Measurements from ENCODE around the gene TRMT13. TPM values are rescaled to one million over a fixed set of nuclear protein-coding genes. Genes with fewer than 3 reads are reported as not detected.

TRMT13 gene, protein sequence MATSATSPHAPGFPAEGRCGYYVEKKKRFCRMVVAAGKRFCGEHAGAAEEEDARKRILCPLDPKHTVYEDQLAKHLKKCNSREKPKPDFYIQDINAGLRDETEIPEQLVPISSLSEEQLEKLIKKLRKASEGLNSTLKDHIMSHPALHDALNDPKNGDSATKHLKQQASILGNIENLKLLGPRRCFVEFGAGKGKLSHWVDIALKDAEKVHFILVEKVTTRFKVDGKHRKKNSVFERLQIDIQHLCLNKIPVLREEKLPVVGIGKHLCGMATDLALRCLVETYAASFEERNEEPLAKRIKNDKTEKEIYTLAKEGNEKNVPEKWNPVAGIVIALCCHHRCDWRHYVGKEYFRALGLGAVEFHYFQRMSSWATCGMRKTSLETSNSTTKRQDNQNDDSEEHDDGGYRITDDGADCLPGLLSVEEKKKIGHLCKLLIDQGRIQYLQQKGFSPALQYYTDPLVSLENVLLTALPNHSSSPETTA
- 24.7 TPM for total RNA-seq

DNA sequence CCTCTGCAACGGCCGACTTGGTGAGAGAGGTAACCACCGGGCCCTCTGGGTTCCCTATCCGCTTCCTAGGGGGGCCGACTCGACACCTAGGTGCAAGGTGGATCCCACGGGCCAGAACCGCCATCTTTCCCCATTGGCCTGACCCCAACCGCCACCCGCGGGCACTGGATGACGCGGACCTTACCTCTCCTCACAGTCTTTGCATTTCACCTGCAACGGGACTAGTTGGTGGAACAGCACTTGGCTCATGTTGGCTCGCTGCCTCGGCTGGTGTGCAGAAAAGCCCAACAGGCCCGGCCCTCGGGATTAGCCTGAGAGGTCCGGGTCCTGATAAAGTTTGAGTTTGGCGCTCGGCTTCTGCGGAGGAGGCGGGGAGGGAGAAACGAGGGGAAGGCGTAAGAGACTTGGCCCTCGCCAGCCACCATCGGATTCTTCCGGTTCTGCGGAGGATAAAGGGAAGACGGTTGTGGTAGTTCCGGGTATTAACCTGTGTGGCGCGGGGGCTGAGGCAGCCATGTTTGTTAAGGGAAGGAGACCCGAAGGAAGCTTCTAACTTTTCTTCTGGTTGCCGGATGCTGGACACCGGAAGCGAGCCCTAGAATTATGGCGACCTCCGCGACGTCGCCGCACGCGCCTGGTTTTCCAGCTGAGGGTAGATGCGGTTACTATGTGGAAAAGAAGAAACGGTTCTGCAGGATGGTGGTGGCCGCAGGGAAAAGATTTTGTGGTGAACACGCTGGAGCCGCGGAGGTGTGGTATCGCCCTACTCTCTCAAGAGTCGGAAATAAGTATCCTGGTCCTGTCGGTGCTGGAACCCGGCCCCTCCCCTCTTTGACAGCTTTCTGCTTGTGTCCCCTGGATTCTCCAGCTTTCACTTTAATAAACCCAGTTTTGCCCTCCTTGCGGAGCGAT lies at the start of gene TRMT13, which contains the start of gene SASS6:
Gene TRMT13, plus strand, starts transcription at position 598 of the 912 bp plus-strand sequence. Its CDS starts 6 bp downstream, at position 604.
Gene SASS6, minus strand, starts transcription at position 365 of the 912 bp plus-strand sequence. Its CDS starts 116 bp downstream, at position 249.

GRCh38 chr1:100178091-100178490 lies 45.1 kb downstream of the TRMT13 start, which contains the start of gene LRRC39:
Gene LRRC39 (minus strand): TSS chr1:100178256. CDS start chr1:100168516, 9,740 bp downstream.

Small RNA genes lying within 50 kb of the gene (small RNA-seq; reads per million reads assigned to genes)
- gene AC093019.1, result not detected
- not detected for gene RPL23AP90

Other genes starting within 250 kb of the TRMT13 start
- 27.9 TPM for gene SLC35A3, start 163.2 kb upstream of the TRMT13 start, total RNA-seq
- 4.8 TPM for gene SASS6, start 233 bp upstream of the TRMT13 start, total RNA-seq
- 11.3 TPM for gene LRRC39, start 45.1 kb downstream of the TRMT13 start, total RNA-seq
- gene DBT, start 116.7 kb downstream of the TRMT13 start, total RNA-seq, result 12.0 TPM
- gene RTCA, start 133.1 kb downstream of the TRMT13 start, total RNA-seq, result 55.1 TPM
- gene CDC14A, start 219.3 kb downstream of the TRMT13 start, total RNA-seq, result 8.3 TPM